Subcutaneous abdominal adipose tissue (tissue), 5 donors: ENCODE measurements around the gene CMBL.
"Not testable (repeated sequence)": the region's sequence is repeated elsewhere in the genome, so short reads cannot be mapped to it uniquely, and the experiment has no call there.

Experiments
- H3K27ac ChIP-seq: one replicate; pipeline ENCODE4 v1.7.0; 2013; ENCODE audit warnings: low read depth, mild to moderate bottlenecking, inconsistent platforms, low read length, moderate library complexity
- H3K27me3 ChIP-seq, 5 donors: one replicate each; pipeline ENCODE4 v1.7.0; 2013; ENCODE audit warnings: low read length in 5 of 5, inconsistent platforms in 1 of 5; ENCODE audit not compliant: control insufficient read depth in 5 of 5, insufficient read depth in 4 of 5
- H3K36me3 ChIP-seq, 5 donors: one replicate each; pipeline ENCODE4 v1.7.0; 2013; ENCODE audit warnings: low read length in 5 of 5; ENCODE audit not compliant: control insufficient read depth in 5 of 5, insufficient read depth in 5 of 5
- H3K4me1 ChIP-seq, 5 donors: one replicate each; pipeline ENCODE4 v1.7.0; 2013; ENCODE audit warnings: low read length in 5 of 5, mild to moderate bottlenecking in 3 of 5, moderate library complexity in 1 of 5; ENCODE audit not compliant: control insufficient read depth in 5 of 5, insufficient read depth in 5 of 5
- H3K4me3 ChIP-seq, 5 donors: one replicate each; pipeline ENCODE4 v1.7.0; 2013; ENCODE audit warnings: low read length in 5 of 5, low read depth in 1 of 5
- H3K9ac ChIP-seq, 5 donors: one replicate each; pipeline ENCODE4 v1.7.0; 2013; ENCODE audit warnings: low read length in 5 of 5, mild to moderate bottlenecking in 4 of 5, moderate library complexity in 3 of 5
- H3K9me3 ChIP-seq, 5 donors: one replicate each; pipeline ENCODE4 v1.7.0; 2013; ENCODE audit warnings: low read length in 5 of 5; ENCODE audit not compliant: control insufficient read depth in 5 of 5
- donor health status: healthy.
- donor health status: healthy.
- donor health status: healthy.
- donor health status: healthy.
- donor health status: healthy.

CMBL gene

GRCh38 chr5:10276691-10277090, 31.0 kb downstream of the CMBL start:
- Histone ChIP-seq H3K27me3 (no peaks in the 10 kb centered on the region), H3K4me3 (no peak overlapping the region), H3K9me3 (no peaks in the 10 kb centered on the region), H3K4me1 (peaks cover 0 to 28% (median 19%) of the 10 kb centered on the region in 5 donors), H3K36me3 (peaks cover 0 to 3% (median 2%) of the 10 kb centered on the region in 5 donors), H3K27ac (no peak overlapping the region), H3K9ac (no peak overlapping the region)

GRCh38 chr5:10275991-10276390, 31.7 kb downstream of the CMBL start:
- Histone ChIP-seq H3K27me3 (no peaks in the 10 kb centered on the region), H3K27ac (peak overlapping the region; percentile 18)

GRCh38 chr5:10275460-10275859, 32.2 kb downstream of the CMBL start:
- no peak overlapping the region for H3K9ac ChIP-seq
- H3K36me3 ChIP-seq, result peaks cover 0 to 3% (median 2%) of the 10 kb centered on the region in 5 donors
- H3K4me1 ChIP-seq, result peaks cover 0 to 32% (median 22%) of the 10 kb centered on the region in 5 donors
- H3K27ac ChIP-seq, result peak overlapping the region; percentile 18
- H3K4me3 ChIP-seq, result no peak overlapping the region
- H3K9me3 ChIP-seq, result no peaks in the 10 kb centered on the region
- no peaks in the 10 kb centered on the region for H3K27me3 ChIP-seq

More at GRCh38 chr5:10275991-10276390, 31.7 kb downstream of the CMBL start:
- peaks cover 0 to 3% (median 2%) of the 10 kb centered on the region in 5 donors for H3K36me3 ChIP-seq
- peaks cover 0 to 32% (median 22%) of the 10 kb centered on the region in 5 donors for H3K4me1 ChIP-seq
- no peak overlapping the region for H3K4me3 ChIP-seq
- H3K9ac ChIP-seq, result no peak overlapping the region
- H3K9me3 ChIP-seq, result no peaks in the 10 kb centered on the region

GRCh38 chr5:10272875-10273209, 34.9 kb downstream of the CMBL start:
- peaks cover 0 to 36% (median 22%) of the 10 kb centered on the region in 5 donors for H3K4me1 ChIP-seq
- H3K9me3 ChIP-seq, H3K27ac ChIP-seq, H3K36me3 ChIP-seq, H3K4me3 ChIP-seq, H3K27me3 ChIP-seq, H3K9ac ChIP-seq: not testable (repeated sequence)

GRCh38 chr5:10272053-10272874, 35.4 kb downstream of the CMBL start:
- H3K9ac ChIP-seq, result no peak overlapping the region
- no peak overlapping the region for H3K27ac ChIP-seq
- peaks cover 0 to 39% (median 22%) of the 10 kb centered on the region in 5 donors for H3K4me1 ChIP-seq
- no peaks in the 10 kb centered on the region for H3K9me3 ChIP-seq
- no peak overlapping the region for H3K4me3 ChIP-seq
- peaks cover 0 to 2% (median 0%) of the 10 kb centered on the region in 5 donors for H3K27me3 ChIP-seq
- H3K36me3 ChIP-seq, result no peaks in the 10 kb centered on the region

GRCh38 chr5:10268100-10268499, 39.6 kb downstream of the CMBL start:
- H3K27me3 ChIP-seq, result peaks cover 0 to 2% (median 0%) of the 10 kb centered on the region in 5 donors
- peaks cover 0 to 44% (median 14%) of the 10 kb centered on the region in 5 donors for H3K4me1 ChIP-seq
- no peak overlapping the region for H3K4me3 ChIP-seq
- no peak overlapping the region for H3K27ac ChIP-seq
- no peaks in the 10 kb centered on the region for H3K9me3 ChIP-seq
- H3K9ac ChIP-seq, result no peak overlapping the region
- H3K36me3 ChIP-seq, result peaks cover 11 to 28% (median 21%) of the 10 kb centered on the region in 5 donors

GRCh38 chr5:10266839-10267238, 40.9 kb downstream of the CMBL start:
- peaks cover 0 to 36% (median 8%) of the 10 kb centered on the region in 5 donors for H3K4me1 ChIP-seq
- no peak overlapping the region for H3K27ac ChIP-seq
- no peak overlapping the region for H3K4me3 ChIP-seq
- H3K36me3 ChIP-seq, result peaks cover 18 to 41% (median 33%) of the 10 kb centered on the region in 5 donors
- peaks cover 0 to 2% (median 0%) of the 10 kb centered on the region in 5 donors for H3K27me3 ChIP-seq
- H3K9me3 ChIP-seq, result no peaks in the 10 kb centered on the region
- no peak overlapping the region for H3K9ac ChIP-seq

GRCh38 chr5:10266137-10266536, 41.6 kb downstream of the CMBL start:
- H3K4me3 ChIP-seq, result no peak overlapping the region
- peaks cover 0 to 2% (median 0%) of the 10 kb centered on the region in 5 donors for H3K27me3 ChIP-seq
- no peaks in the 10 kb centered on the region for H3K9me3 ChIP-seq
- peaks cover 0 to 31% (median 3%) of the 10 kb centered on the region in 5 donors for H3K4me1 ChIP-seq
- H3K9ac ChIP-seq, result peak overlapping the region in 1 of 5 donors; percentile 28
- H3K36me3 ChIP-seq, result peaks cover 22 to 48% (median 40%) of the 10 kb centered on the region in 5 donors
- peak overlapping the region; percentile 34 for H3K27ac ChIP-seq

- Histone ChIP-seq H3K9me3 (no peaks in the 10 kb centered on the region), H3K4me1 (peaks cover 0 to 34% (median 3%) of the 10 kb centered on the region in 5 donors), H3K36me3 (peaks cover 27 to 54% (median 47%) of the 10 kb centered on the region in 5 donors), H3K4me3 (no peak overlapping the region), H3K27ac (peak overlapping the region; percentile 79), H3K27me3 (peaks cover 0 to 2% (median 0%) of the 10 kb centered on the region in 5 donors), H3K9ac (peak overlapping the region in 1 of 5 donors; percentile 35)
Measured at GRCh38 chr5:10265245-10266109, 42.2 kb downstream of the CMBL start.
